ENCODE results near the gene PTPRCAP. TPM values are rescaled to one million over a fixed set of nuclear protein-coding genes. Genes with fewer than 3 reads are reported as not detected.
"Not testable (repeated sequence)": the region's sequence is repeated elsewhere in the genome, so short reads cannot be mapped to it uniquely, and the experiment has no call there.

Gene PTPRCAP
- total RNA-seq, 1 donor from 2014 or later, result 0.88 TPM

GRCh38 chr11:67410984-67411784 lies 26.3 kb downstream of the PTPRCAP start:
- DNase-seq (ENCODE audit: low read depth), result no peak

- no peak for DNase-seq (ENCODE audit: low read depth)
Observed at GRCh38 chr11:67410369-67410831, 27.1 kb downstream of the PTPRCAP start.

GRCh38 chr11:67409781-67410368 lies 27.6 kb downstream of the PTPRCAP start:
- no peak for DNase-seq (ENCODE audit: low read depth)

DNA sequence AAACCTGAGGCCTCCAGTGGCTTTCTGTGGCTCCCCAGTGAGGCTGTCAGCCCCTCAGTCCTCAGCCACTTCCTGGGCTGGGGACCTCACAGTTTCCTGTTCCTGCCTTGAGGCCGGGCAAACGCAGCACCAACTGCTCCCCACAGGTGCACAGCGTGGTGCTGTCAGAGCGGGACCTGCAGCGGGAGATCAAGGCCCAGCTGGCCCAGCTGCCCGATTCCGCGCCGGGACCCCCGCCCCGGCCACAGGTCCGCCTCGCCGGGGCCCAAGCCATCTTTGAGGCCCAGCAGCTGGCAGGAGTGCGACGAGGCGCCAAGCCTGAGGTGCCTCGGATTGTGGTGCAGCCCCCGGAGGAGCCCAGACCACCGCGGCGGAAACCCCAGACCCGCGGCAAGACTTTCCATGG lies 28.2 kb downstream of the PTPRCAP start:
- DNase-seq (ENCODE audit: low read depth), result no peak

- no peak for DNase-seq (ENCODE audit: low read depth)
Observed at GRCh38 chr11:67408437-67409200, 28.9 kb downstream of the PTPRCAP start.

GRCh38 chr11:67407688-67408163 lies 29.8 kb downstream of the PTPRCAP start:
- no peak for DNase-seq (ENCODE audit: low read depth)

GRCh38 chr11:67406969-67407687 lies 30.4 kb downstream of the PTPRCAP start:
- peak; percentile 49 for DNase-seq (ENCODE audit: low read depth)

DNA sequence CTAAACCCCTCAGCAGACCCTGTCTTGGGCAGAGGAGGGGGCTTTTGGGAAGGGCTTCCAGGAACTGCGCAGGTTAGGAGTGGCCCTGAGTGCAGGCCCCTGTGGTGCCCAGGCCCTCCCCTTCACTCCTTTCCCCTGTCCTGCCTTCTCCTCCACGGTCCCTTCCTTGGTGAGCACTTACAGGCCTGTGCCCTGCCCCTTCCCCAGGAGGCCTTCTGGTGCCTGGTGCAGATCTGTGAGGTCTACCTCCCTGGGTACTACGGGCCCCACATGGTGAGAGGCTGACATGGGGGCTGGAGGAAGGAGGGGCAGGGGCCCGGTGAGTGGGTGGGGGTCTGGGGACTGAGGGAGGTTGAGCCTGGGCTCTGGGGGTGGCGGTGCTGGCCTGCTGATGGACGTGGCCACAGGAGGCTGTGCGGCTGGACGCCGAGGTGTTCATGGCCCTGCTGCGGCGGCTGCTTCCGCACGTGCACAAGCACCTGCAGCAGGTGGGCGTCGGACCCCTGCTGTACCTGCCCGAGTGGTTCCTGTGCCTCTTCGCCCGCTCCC lies 31.0 kb downstream of the PTPRCAP start:
- no peak for DNase-seq (ENCODE audit: low read depth)

DNA sequence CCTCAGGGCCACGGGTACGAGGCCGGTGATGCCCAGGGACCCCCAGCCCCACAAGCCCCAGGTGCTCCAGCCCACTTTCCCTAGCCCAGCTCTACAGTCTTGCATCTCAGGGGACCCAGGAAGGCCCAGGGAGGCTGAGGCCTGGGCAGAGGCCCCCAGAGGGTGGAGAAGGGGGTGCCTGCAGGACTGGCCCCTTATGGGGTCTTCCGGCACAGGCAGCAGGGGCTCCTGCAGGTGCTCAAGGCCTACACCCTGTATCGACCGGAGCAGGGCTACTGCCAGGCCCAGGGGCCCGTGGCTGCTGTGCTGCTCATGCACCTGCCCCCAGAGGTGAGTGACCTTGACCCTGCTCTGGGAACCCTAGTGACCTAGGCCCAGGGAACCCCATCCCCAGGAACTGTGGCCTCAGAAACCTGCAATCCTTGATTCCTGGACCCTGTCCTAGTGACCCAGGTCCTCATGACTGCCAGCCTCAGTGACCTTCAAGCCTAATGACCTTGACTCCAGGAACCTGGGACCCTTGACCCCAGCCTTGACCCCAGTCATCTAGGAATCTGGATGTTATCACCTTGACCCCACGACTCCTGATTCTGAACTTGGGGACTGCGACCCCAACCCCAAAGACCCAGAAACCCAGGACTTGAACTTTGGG lies 31.7 kb downstream of the PTPRCAP start:
- DNase-seq (ENCODE audit: low read depth), result no peak

DNA sequence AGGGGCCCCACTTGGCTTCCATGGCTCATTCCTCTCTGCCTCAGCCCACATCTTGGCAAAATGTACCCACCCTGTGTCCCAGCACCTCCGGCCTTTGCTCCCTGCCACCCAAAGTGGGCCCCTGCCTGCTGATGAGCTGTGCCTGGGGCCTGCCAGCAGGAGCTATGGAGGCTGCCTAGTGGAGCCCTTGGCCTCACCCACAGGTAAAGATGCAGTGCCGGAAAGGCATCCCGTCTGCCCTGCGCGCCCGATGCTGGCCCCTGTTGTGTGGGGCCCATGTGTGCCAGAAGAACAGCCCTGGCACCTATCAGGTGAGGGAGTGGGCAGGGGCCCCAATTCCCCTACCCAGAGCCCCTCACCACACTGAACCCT lies 32.3 kb downstream of the PTPRCAP start:
- no peak for DNase-seq (ENCODE audit: low read depth)

- DNase-seq (ENCODE audit: low read depth), result no peak
Observed at GRCh38 chr11:67404515-67405195, 32.8 kb downstream of the PTPRCAP start.

DNA sequence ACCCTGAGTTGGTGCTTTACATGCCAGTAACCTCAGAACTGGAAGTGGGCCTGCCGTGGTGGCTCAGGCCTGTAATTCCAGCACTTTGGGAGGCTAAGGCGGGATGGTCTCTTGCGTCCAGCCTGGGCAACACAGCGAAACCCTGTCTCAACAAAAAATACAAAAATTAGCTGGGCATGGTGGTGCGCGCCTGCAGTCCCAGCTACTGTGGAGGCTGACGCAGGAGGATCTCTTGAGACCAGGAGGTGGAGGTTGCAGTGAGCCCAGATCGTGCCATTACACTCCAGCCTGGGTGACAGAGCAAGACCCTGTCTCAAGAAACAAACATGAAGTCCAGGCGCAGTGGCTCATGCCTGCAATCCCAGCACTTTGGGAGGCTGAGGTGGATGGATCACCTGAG lies 34.4 kb downstream of the PTPRCAP start:
- not testable (repeated sequence) for DNase-seq (ENCODE audit: low read depth)

- DNase-seq (ENCODE audit: low read depth), result not testable (repeated sequence)
Observed at GRCh38 chr11:67402192-67402839, 35.2 kb downstream of the PTPRCAP start.

DNA sequence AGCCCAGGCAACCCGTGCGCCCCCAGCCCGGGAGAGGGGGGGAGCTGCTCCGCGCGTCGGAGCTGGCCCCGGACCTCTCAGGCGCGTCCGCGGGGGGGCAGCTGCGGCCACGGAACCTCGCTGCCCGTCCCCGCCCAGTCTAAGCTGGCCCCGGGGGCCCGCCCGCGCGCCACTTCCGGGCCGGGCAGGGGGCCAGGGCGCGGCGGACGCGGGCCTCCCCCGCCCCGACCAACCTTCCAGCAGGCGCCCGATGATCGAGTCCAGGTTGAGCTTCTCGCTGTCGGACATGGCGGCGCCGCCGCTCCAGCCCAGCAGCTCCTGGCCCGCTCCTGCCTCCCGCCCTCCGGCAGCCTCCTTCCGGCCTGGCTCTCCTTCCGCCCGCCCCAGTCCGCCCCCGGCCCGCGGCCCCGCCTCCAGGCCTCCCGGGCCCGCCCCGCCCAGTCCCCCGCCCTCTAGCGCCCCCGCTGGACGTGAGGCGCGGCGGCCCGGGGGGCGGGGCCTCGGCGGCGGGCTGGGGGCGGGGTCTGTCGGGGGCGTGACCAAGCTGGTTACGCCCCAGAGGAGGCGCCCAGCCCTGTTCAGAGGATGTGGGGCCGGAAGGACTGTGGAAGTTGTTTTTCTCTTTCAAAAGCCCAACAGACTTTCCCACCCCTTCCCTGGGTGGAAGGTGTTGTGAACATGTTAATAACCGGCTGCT lies 35.8 kb downstream of the PTPRCAP start, which contains the start of gene PPP1CA:
TSS of gene PPP1CA (minus strand) at position 364 of the 697 bp plus-strand sequence. CDS start at position 288, 76 bp downstream.
- peak; percentile 87 for DNase-seq (ENCODE audit: low read depth)

GRCh38 chr11:67400942-67401494 lies 36.5 kb downstream of the PTPRCAP start:
- DNase-seq (ENCODE audit: low read depth), result no peak

- no peak for DNase-seq (ENCODE audit: low read depth)
Observed at GRCh38 chr11:67400251-67400941, 37.1 kb downstream of the PTPRCAP start.

Measured in myocyte (in vitro differentiated cells).